PC-3 (cell line): ENCODE data around the gene RMND5B.

Experiments
- CTCF ChIP-seq: fragments of 300-600 bp; sonication (generic); conservative IDR thresholded peaks from 2 replicates; pipeline ENCODE4 v1.5.1; 2017; ENCODE audit warnings: antibody characterized with exemption, low read depth, mild to moderate bottlenecking, low read length
- EZH2 ChIP-seq: fragments of 300-600 bp; sonication (generic); IDR thresholded peaks from one replicate; pipeline ENCODE4 v1.6.1; 2017; ENCODE audit warnings: antibody characterized with exemption, mild to moderate bottlenecking, low read length; ENCODE audit not compliant: unreplicated experiment
- EZH2phosphoT487 ChIP-seq: fragments of 300-600 bp; sonication (generic); IDR thresholded peaks from 2 replicates; pipeline ENCODE4 v1.6.1; 2018; ENCODE audit warnings: mild to moderate bottlenecking, antibody characterized with exemption, low read length, borderline replicate concordance

GRCh38 chr5:178121391-178122276 is 9.2 kb upstream of the RMND5B start:
- TF ChIP-seq CTCF = no peak
- TF ChIP-seq EZH2 = no peak
- no peak for TF ChIP-seq EZH2phosphoT487
